Caco-2 (cell line): ENCODE data around the gene CLEC2A. TPM values are rescaled to one million over a fixed set of nuclear protein-coding genes. Genes with fewer than 3 reads are reported as not detected.
"Not testable (repeated sequence)": the region's sequence is repeated elsewhere in the genome, so short reads cannot be mapped to it uniquely, and the experiment has no call there.

Experiments
- BruUV-seq: library from RNA; stranded (reverse); fragments of 400-500 nt; replicated peaks from 2 replicates; lab custom pipeline; 2021; lab: Mats Ljungman, UMichigan
- CTCF ChIA-PET: fragments of 300-600 bp; sonication (Branson Sonifier 250); formaldehyde crosslinking; loops from one replicate; lab custom pipeline; 2022; ENCODE audit warnings: antibody characterized with exemption; lab: Charles Lee
- POLR2A ChIA-PET: fragments of 300-600 bp; sonication (Branson Sonifier 250); formaldehyde crosslinking; loops from one replicate; lab custom pipeline; 2022; ENCODE audit warnings: antibody characterized with exemption; lab: Charles Lee
- DNase-seq, 2 experiments: peaks; one replicate each; pipeline versions ENCODE4 v3.0.0 to v3.0.0-alpha.2; 2020 to 2022
- H3K27me3 ChIP-seq: replicated peaks from 2 replicates; pipeline ENCODE4 v1.6.0; 2011; ENCODE audit warnings: low read length; ENCODE audit not compliant: control insufficient read depth, insufficient read depth
- H3K36me3 ChIP-seq: 2 replicates; pipeline ENCODE4 v1.5.1; 2011; ENCODE audit warnings: low read length; ENCODE audit not compliant: control insufficient read depth, insufficient read depth
- H3K4me1 ChIP-seq: fragments of 250-450 bp; sonication (Bioruptor Pico); 2 replicates; pipeline ENCODE4 v1.5.1; 2020; ENCODE audit warnings: mild to moderate bottlenecking
- H3K4me3 ChIP-seq: 2 replicates; pipeline ENCODE4 v1.5.1; 2011; ENCODE audit warnings: low read depth, mild to moderate bottlenecking, control low read depth, low read length
- H3K9me3 ChIP-seq: fragments of 250-450 bp; sonication (Bioruptor Pico); 2 replicates; pipeline ENCODE4 v1.5.1; 2020; ENCODE audit warnings: mild to moderate bottlenecking, moderate library complexity
- H3K27ac Mint-ChIP-seq: one replicate; pipeline ENCODE4 v1.8.0; 2022; ENCODE audit warnings: mixed read lengths; ENCODE audit not compliant: unreplicated experiment
- H3K27me3 Mint-ChIP-seq: one replicate; pipeline ENCODE4 v1.8.0; 2022; ENCODE audit warnings: mixed read lengths; ENCODE audit not compliant: insufficient read depth, unreplicated experiment
- H3K36me3 Mint-ChIP-seq: one replicate; pipeline ENCODE4 v1.8.0; 2022; ENCODE audit warnings: mild to moderate bottlenecking, mixed read lengths; ENCODE audit not compliant: insufficient read depth, unreplicated experiment
- H3K4me1 Mint-ChIP-seq: one replicate; pipeline ENCODE4 v1.8.0; 2022; ENCODE audit warnings: low read depth, mixed read lengths; ENCODE audit not compliant: unreplicated experiment
- H3K4me3 Mint-ChIP-seq: one replicate; pipeline ENCODE4 v1.8.0; 2022; ENCODE audit warnings: mild to moderate bottlenecking, moderate library complexity, mixed read lengths; ENCODE audit not compliant: unreplicated experiment
- H3K9me3 Mint-ChIP-seq: one replicate; pipeline ENCODE4 v1.8.0; 2022; ENCODE audit warnings: mixed read lengths; ENCODE audit not compliant: unreplicated experiment
- intact Hi-C: fragments of 100-400 bp; cut with micrococcal nuclease; formaldehyde crosslinking; loops from one replicate; pipeline ENCODE4 v1.10.0; 2022; ENCODE audit not compliant: unreplicated experiment
- total RNA-seq: library from RNA; stranded (reverse); gene quantifications from 2 replicates; pipeline ENCODE4 v1.2.3, GENCODE V29; 2022
- TF ChIP-seq, protein P1 (sequence below), 2 experiments: fragments of 200-600 bp in 1 of 2; IDR thresholded peaks; 1 replicate in 1 of 2; 2 replicates in 1 of 2; pipeline versions ENCODE4 v1.5.1 to v1.8.0; 2011 to 2022; ENCODE audit warnings: antibody characterized with exemption in 1 of 2, control low read depth in 1 of 2, inconsistent platforms in 1 of 2, low read depth in 1 of 2, low read length in 1 of 2, mild to moderate bottlenecking in 1 of 2, moderate library complexity in 1 of 2; ENCODE audit not compliant: insufficient read depth in 1 of 2, severe bottlenecking in 1 of 2, unreplicated experiment in 1 of 2

CLEC2A gene
- total RNA-seq, 1 experiment from 2014 or later = not detected

DNA sequence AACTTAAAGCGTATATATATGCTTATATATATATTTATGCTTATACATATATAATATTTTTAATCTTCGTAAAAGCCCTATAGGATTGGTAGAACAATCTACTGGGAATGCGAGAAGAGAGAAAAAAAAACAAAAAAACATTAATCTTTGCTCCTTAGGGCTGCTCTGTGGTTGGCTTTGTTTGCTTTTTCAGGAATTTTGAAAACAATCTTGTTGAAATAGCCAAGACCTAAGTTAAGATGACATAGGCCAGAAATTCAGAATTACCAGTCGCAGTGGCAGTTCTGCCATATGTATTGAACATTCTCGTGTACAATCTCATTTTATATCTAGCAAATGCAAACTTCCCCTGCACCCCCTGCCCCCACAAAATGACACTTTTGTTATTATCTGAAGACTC is 50.2 kb downstream of the CLEC2A start:
- intact Hi-C loops = no loop called here
- Mint-ChIP-seq H3K36me3 (no peaks in the 10 kb centered on the region), H3K27me3 (peaks cover 18% of the 10 kb centered on the region), H3K9me3 (no peaks in the 10 kb centered on the region), H3K27ac (no peak overlapping the region), H3K4me3 (no peak overlapping the region), H3K4me1 (no peaks in the 10 kb centered on the region)
- Histone ChIP-seq H3K9me3 (no peaks in the 10 kb centered on the region), H3K4me1 (no peaks in the 10 kb centered on the region), H3K4me3 (no peak overlapping the region), H3K27me3 (no peaks in the 10 kb centered on the region), H3K36me3 (no peaks in the 10 kb centered on the region)
- CTCF ChIA-PET = no interaction called here
- no TSS peak for BruUV-seq
- POLR2A ChIA-PET = no interaction called here
- DNase-seq = no peak
- TF ChIP-seq, protein P1, sequence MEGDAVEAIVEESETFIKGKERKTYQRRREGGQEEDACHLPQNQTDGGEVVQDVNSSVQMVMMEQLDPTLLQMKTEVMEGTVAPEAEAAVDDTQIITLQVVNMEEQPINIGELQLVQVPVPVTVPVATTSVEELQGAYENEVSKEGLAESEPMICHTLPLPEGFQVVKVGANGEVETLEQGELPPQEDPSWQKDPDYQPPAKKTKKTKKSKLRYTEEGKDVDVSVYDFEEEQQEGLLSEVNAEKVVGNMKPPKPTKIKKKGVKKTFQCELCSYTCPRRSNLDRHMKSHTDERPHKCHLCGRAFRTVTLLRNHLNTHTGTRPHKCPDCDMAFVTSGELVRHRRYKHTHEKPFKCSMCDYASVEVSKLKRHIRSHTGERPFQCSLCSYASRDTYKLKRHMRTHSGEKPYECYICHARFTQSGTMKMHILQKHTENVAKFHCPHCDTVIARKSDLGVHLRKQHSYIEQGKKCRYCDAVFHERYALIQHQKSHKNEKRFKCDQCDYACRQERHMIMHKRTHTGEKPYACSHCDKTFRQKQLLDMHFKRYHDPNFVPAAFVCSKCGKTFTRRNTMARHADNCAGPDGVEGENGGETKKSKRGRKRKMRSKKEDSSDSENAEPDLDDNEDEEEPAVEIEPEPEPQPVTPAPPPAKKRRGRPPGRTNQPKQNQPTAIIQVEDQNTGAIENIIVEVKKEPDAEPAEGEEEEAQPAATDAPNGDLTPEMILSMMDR (IDR thresholded peaks at IDR 0.05; ENCODE audit: insufficient read depth in 1 of 2, low read depth in 1 of 2, low read length in 1 of 2, severe bottlenecking in 1 of 2, unreplicated experiment in 1 of 2) = no peak

DNA sequence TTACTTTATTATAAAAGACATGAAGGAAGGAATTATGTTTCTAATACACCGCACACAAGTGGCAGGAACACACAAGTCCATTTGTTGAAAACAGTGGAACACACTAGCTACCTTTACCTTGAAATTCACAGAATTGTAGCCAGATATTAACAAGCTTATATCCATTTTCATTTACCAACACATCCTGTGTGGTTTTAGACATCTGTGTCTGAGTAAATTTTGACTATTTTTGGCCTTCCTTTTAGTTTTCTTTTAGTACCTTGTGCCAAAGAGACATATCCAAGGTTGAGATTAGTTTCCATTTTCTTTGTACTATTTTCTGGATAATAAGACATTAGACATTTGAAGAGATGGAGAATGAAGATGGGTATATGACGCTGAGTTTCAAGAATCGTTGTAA is 50.9 kb downstream of the CLEC2A start, which contains the start of gene KLRF2:
Gene KLRF2 (plus strand): TSS at position 244 of the 400 bp plus-strand sequence. CDS start 107 bp downstream, at position 351.
- Histone ChIP-seq H3K36me3 (no peaks in the 10 kb centered on the region), H3K9me3 (no peaks in the 10 kb centered on the region), H3K4me3 (no peak within 1 kb of the TSS), H3K27me3 (no peaks in the 10 kb centered on the region), H3K4me1 (no peaks in the 10 kb centered on the region)
- Mint-ChIP-seq H3K4me1 (no peaks in the 10 kb centered on the region), H3K27ac (no peak within 1 kb of the TSS), H3K4me3 (no peak within 1 kb of the TSS), H3K36me3 (no peaks in the 10 kb centered on the region), H3K27me3 (peaks cover 17% of the 10 kb centered on the region), H3K9me3 (no peaks in the 10 kb centered on the region)
- TF ChIP-seq, protein P1 (IDR thresholded peaks at IDR 0.05; ENCODE audit: insufficient read depth in 1 of 2, low read depth in 1 of 2, low read length in 1 of 2, severe bottlenecking in 1 of 2, unreplicated experiment in 1 of 2) = no peak
- DNase-seq = no peak
- intact Hi-C loops = no loop called here
- no TSS peak for BruUV-seq
- ChIA-PET POLR2A (no interaction called here), CTCF (no interaction called here)

DNA sequence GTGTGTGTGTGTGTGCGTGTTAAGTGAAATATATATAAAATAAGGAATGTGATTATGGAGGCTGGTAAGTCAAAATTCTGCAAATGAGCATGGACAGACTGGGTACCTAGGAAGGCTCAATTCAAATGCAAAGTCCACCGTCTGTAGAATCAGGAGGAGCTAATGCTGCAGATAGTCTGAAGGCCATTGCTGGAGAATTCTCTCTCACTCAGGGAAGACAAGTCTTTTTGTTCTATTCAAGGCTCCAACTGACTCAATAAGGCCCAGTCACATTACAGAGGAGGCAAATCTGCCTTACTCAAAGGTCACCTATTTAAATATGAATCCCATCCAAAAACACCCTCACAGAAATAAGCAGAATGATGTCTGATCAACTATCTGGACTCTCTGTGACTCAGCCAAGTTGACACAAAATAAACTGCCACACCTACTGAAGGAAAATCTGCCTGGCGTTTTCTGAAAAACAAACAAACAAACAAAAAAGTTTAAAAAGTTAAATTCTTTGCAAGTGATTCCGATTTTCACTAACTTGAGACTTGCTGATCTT is 51.6 kb downstream of the CLEC2A start:
- Mint-ChIP-seq H3K9me3 (peaks cover 2% of the 10 kb centered on the region), H3K27me3 (peaks cover 14% of the 10 kb centered on the region), H3K4me1 (no peaks in the 10 kb centered on the region), H3K27ac (no peak overlapping the region), H3K36me3 (no peaks in the 10 kb centered on the region), H3K4me3 (no peak overlapping the region)
- TF ChIP-seq, protein P1 (IDR thresholded peaks at IDR 0.05; ENCODE audit: insufficient read depth in 1 of 2, low read depth in 1 of 2, low read length in 1 of 2, severe bottlenecking in 1 of 2, unreplicated experiment in 1 of 2) = no peak
- ChIA-PET CTCF (no interaction called here), POLR2A (no interaction called here)
- Histone ChIP-seq H3K4me3 (no peak overlapping the region), H3K4me1 (no peaks in the 10 kb centered on the region), H3K36me3 (no peaks in the 10 kb centered on the region), H3K9me3 (no peaks in the 10 kb centered on the region), H3K27me3 (no peaks in the 10 kb centered on the region)
- intact Hi-C loops = no loop called here
- DNase-seq = no peak
- BruUV-seq = no TSS peak

DNA sequence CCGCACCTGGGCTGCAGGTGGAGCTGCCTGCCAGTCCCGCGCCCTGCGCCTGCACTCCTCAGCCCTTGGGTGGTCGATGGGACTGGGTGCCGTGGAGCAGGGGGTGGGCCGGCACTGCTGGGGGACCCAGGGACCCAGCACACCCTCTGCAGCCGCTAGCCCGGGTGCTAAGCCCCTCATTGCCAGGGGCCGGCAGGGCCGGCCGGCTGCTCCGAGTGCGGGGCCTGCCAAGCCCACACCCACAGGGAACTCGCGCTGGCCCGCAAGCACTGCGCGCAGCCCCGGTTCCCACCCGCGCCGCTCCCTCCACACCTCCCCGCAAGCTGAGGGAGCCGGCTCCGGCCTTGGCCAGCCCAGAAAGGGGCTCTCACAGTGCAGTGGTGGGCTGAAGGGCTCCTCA is 56.0 kb downstream of the CLEC2A start:
- H3K9me3 Mint-ChIP-seq, H3K36me3 Mint-ChIP-seq, H3K27ac Mint-ChIP-seq, H3K4me1 ChIP-seq, intact Hi-C loops, H3K4me1 Mint-ChIP-seq, H3K27me3 ChIP-seq, H3K9me3 ChIP-seq, BruUV-seq, POLR2A ChIA-PET, H3K4me3 Mint-ChIP-seq, DNase-seq, H3K4me3 ChIP-seq, H3K36me3 ChIP-seq, CTCF ChIA-PET: not testable (repeated sequence)
- peaks cover 16% of the 10 kb centered on the region for H3K27me3 Mint-ChIP-seq
